C4-2B (cell line): ENCODE data around the gene TIAM2.
"Not testable (repeated sequence)": the region's sequence is repeated elsewhere in the genome, so short reads cannot be mapped to it uniquely, and the experiment has no call there.

Source experiments
- ZFX ChIP-seq: fragments of 450-650 bp; IDR thresholded peaks from 2 replicates; pipeline ENCODE4 v1.6.1; 2017
- TF ChIP-seq, protein P1 (sequence below): fragments of 450-650 bp; conservative IDR thresholded peaks from 2 replicates; pipeline ENCODE4 v1.5.1; 2017; ENCODE audit warnings: mild to moderate bottlenecking

DNA sequence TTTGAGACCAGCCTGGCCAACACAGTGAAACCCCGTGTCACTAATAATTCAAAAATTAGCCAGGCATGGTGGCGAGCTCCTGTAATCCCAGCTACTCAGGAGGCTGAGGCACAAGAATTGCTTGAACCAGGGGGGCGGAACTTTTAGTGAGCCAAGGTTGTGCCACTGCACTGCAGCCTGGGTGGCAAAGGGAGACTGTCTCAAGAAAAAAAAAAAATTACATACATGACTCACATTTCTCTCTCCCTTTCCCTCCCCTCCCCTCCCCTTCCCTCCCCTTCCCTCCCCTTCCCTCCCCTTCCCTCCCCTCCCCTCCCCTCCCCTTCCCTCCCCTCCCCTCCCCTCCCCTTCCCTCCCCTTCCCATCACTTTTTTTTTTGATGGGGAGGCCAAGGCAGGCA is 23.3 kb downstream of the TIAM2 start:
- TF ChIP-seq, protein P1, sequence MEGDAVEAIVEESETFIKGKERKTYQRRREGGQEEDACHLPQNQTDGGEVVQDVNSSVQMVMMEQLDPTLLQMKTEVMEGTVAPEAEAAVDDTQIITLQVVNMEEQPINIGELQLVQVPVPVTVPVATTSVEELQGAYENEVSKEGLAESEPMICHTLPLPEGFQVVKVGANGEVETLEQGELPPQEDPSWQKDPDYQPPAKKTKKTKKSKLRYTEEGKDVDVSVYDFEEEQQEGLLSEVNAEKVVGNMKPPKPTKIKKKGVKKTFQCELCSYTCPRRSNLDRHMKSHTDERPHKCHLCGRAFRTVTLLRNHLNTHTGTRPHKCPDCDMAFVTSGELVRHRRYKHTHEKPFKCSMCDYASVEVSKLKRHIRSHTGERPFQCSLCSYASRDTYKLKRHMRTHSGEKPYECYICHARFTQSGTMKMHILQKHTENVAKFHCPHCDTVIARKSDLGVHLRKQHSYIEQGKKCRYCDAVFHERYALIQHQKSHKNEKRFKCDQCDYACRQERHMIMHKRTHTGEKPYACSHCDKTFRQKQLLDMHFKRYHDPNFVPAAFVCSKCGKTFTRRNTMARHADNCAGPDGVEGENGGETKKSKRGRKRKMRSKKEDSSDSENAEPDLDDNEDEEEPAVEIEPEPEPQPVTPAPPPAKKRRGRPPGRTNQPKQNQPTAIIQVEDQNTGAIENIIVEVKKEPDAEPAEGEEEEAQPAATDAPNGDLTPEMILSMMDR, result not testable (repeated sequence)
- not testable (repeated sequence) for TF ChIP-seq ZFX
